HG02798 (cell line): ENCODE data around the gene MSI2.

ENCODE experiments used
- ATAC-seq: cut with Tn5 transposase; IDR thresholded peaks from one replicate; pipeline ENCODE4 v1.9.1; 2021; ENCODE audit warnings: mild to moderate bottlenecking; ENCODE audit not compliant: unreplicated experiment, poor library complexity

Gene MSI2

DNA sequence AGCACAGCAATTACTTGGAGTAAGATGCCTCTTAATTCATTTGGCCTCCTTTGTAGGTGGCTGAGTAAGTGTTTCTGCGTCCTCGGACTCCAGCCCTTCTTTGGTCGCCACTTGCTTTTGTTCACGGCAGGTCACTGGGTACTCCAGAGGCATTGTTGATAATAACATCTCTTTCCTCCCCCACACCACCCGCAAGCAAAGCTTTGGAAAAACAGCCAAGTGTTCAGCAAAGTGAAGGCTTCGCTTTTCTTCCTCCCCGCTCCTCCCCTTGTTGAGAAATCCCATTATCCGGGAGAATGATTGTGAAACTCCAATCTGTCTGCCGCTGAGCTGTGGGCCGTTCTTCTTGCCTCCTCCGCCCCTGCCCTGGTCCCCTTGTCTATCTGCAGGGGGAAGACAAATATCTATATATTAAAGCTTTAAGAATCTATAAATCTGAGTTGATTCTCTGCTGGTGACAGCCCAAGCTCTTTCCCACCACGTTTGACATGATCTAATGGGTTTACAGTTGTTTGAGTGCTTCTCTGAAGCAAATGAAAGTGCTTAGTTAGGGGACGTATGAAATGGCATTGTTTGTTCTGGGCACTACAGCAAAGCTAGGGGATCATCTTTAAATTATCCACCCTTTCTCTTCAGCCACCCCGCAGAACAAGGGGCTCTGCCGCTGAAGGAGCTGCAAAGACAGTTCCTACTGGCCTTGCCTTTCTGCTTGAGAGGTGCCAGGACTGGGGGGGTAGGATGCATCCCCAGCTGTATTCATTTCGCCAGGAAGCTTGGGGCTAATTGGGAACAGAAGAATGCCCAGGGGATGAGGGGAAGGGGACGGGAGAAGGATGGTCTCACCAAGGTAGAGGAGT lies 321.7 kb downstream of the MSI2 start:
- no peak for ATAC-seq

- ATAC-seq: no peak
Measured at GRCh38 chr17:57578608-57579225, 322.4 kb downstream of the MSI2 start.

DNA sequence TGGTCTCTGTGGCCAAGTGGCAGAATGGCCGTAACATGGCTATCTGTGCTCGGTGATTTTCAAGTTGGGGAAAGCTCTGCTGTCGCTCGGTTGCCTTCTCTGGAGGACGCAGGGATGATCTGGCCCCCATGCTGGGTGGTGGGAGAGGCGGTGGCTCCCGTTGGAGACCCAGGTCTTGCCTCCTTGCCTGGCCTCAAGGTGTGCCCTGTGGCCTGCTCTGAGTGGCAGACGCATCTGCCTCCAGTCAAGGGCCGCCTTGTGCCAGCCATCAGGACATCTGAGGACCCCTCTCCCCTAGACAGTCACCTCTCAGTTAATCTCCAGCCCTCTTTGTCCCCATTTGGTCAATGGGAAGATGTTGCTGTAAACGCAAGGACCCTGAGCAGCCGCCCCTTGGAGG lies 322.9 kb downstream of the MSI2 start:
- no peak for ATAC-seq

- no peak for ATAC-seq
Measured at GRCh38 chr17:57580055-57580739, 323.9 kb downstream of the MSI2 start.

DNA sequence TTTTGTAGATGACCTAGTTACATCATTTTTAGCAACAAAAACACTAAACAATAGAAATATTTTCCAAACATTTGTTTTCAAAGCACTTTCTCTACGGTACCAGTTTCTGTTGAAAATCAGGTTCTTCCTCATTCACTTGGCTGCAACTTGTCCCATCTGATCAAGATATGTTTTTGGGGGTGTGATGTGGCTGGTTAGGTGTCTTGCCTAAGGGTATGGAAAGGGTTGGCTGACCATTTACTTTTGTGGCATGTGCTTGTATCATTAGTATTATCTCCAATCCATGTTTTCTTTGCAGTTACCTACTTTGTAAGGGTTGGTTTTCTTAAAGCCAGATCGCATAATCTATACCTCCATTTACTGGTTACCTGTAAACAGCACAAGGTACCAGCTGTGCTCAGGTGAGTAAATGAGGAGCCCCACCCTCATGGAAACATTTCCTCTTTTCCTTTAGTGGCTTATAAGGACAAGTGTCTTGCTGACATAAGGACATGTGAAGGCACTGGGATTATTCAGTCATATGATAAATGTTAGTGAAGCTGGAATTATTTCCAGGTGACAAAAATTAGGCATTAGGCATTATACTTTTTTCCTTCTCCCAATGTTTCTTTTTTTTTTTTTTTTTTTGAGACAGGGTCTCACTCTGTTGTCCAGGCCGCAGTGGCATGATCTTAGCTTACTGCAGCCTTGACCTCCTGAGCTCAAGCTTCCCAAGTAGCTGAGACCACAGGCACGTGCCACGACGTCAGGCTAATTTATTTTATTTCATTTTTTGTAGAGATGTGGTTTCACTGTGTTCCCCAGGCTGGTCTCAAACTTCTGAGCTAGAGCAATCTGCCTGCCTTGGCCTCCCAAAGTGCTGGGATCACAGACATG lies 326.8 kb downstream of the MSI2 start:
- ATAC-seq: no peak

DNA sequence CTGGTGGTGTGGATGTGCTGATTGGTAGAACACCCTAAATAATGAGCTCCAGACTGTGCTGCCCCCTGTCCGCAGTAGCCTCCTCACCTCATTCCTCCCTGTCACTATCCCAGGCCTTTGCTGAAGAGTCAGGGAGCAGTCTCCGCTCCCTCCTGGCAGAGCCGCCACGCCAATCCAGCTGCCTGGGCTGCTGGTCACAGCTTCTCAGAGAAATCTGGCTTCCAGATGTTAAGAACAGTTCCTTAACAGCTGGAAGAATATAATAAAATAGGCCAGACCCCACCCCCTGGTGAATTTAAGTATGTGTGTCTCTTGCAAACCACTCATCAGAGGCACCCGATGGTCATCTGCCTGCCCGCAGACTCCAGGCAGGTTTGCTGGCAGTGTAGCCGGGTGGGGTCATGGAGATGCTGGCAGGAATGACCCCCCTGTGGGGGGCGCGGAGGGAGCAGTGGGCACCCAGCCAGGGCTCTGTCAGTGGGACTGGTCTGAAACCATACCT lies 327.8 kb downstream of the MSI2 start:
- no peak for ATAC-seq

DNA sequence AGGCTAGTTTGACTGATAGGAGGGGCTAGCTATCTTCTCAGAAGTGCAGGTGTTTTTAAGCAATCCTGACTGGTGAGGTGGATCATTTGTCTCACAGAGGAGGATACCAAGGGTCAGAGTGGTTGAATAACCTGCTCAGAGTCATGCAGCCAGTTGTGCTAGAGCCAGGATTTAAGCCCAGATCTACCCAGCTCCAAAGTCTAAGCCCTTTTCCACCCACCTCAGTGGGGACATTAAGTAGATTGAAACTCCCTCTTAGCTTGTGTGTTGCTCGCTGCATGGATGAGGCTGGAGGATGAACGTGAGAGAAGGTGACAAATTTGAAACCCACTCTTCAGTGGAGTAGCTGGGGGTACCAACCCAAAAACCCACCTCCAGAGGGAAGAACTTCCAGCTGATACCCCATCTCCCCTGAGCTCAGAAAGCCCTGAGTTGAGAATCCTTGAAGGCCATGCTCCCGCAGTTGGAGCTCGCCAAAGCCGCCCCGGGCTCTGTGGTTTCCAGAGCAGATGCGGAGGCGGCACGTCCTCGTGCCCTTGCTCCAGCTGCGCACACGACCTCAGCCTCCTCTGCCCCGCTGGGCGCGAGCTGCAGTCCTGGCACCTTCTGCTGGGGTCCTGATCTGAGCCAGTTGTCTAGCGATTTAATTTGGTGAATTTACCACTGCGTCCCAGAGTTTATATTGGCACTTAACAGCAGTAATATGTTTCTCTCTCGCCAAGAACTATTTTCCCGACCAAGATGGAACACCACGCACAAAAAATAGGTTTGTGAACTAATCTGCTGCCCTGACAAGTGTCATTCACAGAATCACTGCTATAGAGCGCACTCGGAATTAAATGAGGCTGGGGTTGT lies 329.2 kb downstream of the MSI2 start:
- no peak for ATAC-seq

DNA sequence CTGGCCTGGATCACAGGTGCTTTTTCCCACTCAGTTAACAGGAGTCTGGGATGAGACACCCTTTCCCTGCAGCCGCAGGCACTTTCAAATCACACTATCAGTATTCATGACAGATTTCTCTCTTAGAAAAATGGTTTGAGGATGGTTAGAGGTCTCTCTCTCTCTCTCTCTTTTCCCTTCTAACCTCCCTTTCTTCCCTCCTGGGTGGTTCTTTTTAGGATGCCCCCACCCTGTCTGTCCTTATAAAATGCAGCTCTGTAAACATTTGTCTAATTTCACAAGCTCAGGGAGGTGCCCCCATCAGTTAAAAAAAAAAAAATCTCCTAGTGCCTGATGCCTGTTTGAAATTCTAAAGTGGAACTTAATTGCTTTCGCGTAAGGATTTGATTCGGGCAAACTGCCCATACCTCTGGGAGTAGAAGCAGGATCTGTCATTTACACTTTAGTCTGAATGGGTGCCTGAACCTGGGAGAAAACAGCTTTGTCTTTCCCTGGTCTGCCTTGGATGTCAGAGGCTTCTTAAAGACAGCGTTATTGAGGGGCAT lies 329.9 kb downstream of the MSI2 start:
- ATAC-seq: no peak

- ATAC-seq: no peak
Measured at GRCh38 chr17:57586742-57587141, 330.4 kb downstream of the MSI2 start.

DNA sequence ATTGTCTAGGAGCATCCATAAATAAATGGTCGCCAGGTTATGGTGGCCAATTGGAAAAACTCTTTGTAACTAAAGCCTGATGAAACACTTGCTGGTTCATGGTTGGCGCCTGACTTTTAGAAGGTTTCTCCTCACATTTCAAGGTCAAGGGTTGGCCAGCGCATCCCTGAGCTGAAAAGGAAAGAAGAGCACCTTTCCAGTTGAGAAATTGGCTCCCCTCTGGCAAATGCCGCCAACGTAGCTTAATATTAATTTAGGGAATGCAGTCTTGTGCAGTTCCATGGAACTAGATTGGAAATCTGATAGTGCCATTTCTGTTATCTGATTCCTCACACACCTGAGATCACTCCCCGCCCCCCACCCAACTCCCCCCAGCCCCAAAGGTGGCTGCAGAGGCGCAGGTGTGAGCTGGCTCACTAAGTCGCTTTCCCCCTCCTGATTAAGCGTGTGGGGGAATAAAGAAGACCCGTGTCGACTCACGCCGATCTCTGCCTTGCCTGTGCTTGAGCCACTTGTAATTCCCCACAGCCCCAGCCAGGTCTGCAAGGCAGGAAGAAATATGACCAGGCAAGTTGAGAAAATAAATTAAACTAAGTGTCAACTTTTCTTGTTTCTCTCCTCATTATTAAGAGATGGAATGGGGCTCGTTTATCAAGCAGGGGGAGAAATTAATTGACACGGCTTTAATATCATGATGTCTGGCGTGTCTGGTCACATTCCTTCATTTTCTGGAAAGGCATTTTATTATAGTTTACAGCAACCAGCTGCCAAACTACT lies 331.1 kb downstream of the MSI2 start:
- no peak for ATAC-seq

DNA sequence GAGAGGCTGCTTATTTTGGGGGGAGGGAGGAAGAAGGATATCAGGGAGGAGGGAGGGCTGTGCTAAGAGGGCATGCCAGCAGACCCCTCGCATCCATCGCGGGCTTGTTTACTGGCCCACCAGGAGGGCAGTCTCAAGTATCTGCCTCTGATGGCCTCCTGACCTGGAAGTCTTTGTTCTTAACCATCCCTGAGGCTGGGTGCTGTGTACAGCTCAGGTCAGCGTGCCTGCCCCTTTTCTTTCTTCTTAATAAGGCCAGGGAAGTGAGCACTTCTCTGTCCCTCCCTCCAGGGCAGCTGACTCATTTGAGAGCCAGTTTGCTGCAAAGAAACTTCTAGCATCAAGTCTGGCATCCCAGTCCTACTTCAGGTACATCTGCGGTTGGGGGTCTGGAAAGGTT lies 331.8 kb downstream of the MSI2 start:
- ATAC-seq: no peak

DNA sequence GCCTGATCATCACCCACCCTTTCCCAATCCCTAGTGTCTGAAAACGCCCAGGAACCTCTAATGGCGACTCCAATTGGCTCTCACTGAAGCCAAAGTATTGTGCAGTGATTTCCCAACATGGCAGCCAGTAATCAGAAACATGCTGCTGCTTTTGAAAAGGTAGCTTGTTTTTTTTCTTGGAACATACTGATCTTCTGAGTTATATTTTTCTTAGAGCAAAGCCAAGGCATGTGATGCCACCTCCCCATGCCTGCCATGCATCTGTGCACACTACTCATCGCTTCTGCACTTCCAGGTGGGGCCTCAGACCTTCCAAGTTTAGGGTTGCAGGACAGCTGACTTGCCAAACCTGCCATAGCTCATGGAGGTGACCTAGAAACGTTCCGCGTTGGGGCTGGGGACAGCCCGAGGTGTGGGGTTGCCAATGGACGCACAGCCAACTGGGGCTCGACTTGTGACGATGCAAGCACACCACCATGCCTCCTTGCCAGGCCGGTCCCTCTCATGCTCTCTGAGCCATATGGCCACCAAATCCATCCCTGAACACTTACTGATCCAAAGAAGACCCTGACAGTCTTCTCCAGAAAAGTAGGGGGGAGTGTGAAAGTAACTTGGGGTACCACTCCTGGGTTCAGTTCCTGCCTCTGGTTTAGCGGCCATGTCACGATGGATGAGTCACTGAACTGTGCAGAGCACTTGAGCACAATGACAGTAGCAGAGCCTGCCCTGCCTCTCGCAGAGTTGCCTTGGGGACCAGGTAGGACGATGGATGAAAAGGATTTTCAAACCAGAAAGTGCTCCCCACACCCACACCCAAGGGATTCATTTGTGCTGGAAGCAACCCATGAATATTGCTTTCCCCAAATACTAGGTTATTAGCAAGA lies 333.1 kb downstream of the MSI2 start:
- ATAC-seq: no peak

DNA sequence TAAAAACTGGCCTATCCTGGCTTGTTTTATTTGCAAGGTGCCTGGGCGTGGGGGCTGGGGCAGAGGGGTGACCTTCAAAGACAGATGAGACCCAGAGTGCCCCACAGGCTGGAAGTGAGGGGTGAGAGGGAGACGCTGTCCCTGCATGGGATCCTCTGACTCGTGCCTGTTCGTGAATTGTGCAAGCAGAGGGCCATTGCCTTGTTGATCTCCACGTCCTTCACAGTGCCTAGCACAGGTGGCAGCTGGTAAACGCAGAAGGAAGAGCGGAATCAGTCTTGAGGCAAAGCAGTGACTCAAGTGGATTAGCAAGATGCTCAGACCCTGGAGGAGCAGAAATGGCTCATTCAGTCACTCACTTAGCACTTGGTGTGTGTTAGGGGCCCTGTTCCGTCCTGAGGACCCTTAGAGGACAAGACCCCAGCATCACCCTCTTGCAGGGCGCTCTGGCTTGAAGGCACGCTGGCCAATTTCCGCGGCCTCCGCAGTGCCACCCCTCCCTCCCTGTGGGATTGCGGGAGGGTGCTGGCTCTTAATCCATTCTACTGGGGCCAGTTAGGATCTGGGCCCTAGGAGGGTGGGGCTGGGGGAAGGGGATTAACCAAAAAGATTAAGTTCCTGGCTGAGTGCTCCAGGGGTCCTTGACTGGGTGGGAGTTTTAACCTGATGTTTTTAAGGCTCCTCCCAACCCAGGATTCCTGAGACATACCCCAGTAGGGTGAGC lies 337.6 kb downstream of the MSI2 start:
- ATAC-seq: no peak

DNA sequence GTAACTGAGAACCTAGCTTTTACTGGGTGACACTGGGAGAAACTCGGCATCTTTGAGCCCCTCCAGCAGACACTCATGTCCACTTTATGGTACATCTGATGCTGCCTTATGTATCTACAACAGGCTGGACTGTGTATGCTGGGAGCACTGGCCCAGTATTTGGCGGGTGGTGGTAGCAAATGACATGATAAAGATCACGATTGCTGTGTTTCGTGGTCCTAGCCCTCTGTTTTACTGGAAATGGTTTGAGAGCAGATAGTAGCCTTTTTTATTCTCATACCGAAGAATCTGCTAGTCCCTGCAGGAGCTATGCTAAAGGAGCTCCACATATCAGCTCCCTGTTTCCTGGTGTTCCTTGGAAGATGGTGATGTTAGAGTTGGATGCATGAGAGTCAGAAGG lies 338.4 kb downstream of the MSI2 start:
- ATAC-seq: no peak

GRCh38 chr17:57595426-57595825 lies 339.1 kb downstream of the MSI2 start:
- no peak for ATAC-seq

DNA sequence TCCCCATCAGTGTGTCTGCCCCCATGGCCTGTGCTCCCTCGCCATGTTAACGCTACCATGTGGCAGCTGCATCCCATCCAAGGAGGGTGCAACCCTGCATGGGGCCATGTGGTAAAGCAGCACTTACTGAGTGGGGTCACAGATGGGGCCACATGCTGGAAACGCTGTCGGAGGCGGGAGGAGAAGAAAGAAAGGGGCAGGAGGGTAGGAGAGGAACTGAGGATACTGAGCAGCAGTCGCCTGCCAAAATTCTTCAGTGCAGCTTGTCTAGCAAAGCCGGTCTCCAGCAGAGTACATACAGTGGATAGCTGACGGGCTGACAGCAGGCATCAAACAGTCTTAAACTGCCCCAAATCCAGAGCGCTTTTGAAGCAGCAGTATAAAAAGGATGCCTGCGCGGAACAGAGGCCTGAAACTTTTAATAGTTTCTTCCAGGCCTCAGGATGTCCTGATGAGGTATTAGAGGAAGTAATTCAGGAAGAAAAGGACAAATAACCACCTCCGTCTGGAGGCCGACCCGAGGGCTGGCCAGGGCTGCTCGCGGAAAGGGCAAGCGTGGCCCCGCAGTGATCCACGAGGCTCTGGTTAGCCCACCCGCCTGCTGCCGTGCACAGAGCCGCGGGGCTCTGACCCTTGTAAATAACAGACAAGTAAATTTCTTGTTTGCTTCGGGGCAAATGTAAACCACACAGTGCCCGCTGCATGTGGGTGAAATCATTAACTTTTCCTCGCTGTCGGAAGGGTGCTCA lies 339.8 kb downstream of the MSI2 start:
- no peak for ATAC-seq
